PC-3 (cell line): ENCODE data around the gene UNC13D. TPM values are rescaled to one million over a fixed set of nuclear protein-coding genes. Genes with fewer than 3 reads are reported as not detected.

Experiments
- ATAC-seq: fragments of 200-7000 bp; cut with Tn5 transposase; 2 replicates; pipeline ENCODE4 v1.9.1; 2020; ENCODE audit warnings: mild to moderate bottlenecking, moderate library complexity
- BruUV-seq: library from RNA; stranded (reverse); fragments of 400-500 nt; replicated peaks from 2 replicates; lab custom pipeline; 2021; lab: Mats Ljungman, UMichigan
- CTCF ChIA-PET: fragments of 300-600 bp; sonication (Branson Sonifier 250); formaldehyde crosslinking; loops from one replicate; lab custom pipeline; 2022; ENCODE audit warnings: antibody characterized with exemption; lab: Charles Lee
- POLR2A ChIA-PET: fragments of 300-600 bp; sonication (Branson Sonifier 250); formaldehyde crosslinking; loops from one replicate; lab custom pipeline; 2022; ENCODE audit warnings: antibody characterized with exemption; ENCODE audit not compliant: unreplicated experiment; lab: Charles Lee
- DNase-seq: peaks from one replicate; pipeline ENCODE4 v3.0.0-alpha.2; 2015
- H2AFZ ChIP-seq: fragments of 300-600 bp; sonication (generic); 2 replicates; pipeline ENCODE4 v1.6.0; 2016; ENCODE audit warnings: antibody characterized with exemption, low read length
- H3F3A ChIP-seq: fragments of 300-600 bp; sonication (generic); one replicate; pipeline ENCODE4 v1.6.0; 2017; ENCODE audit warnings: antibody characterized with exemption, low read length, control low read depth, mild to moderate bottlenecking; ENCODE audit not compliant: unreplicated experiment
- H3K27ac ChIP-seq: fragments of 300-600 bp; sonication (generic); 2 replicates; pipeline ENCODE4 v1.5.1; 2016; ENCODE audit warnings: mild to moderate bottlenecking, low read length
- H3K27me3 ChIP-seq: fragments of 300-600 bp; sonication (generic); 2 replicates; pipeline ENCODE4 v1.6.1; 2016; ENCODE audit warnings: low read length, mixed read lengths
- H3K36me3 ChIP-seq: fragments of 300-600 bp; sonication (generic); 2 replicates; pipeline ENCODE4 v1.6.1; 2016; ENCODE audit warnings: low read depth, mixed run types, low read length, mixed read lengths
- H3K4me1 ChIP-seq: fragments of 300-600 bp; sonication (generic); 2 replicates; pipeline ENCODE4 v1.5.1; 2016; ENCODE audit warnings: low read length; ENCODE audit not compliant: insufficient read depth
- H3K4me2 ChIP-seq: fragments of 300-600 bp; sonication (generic); 2 replicates; pipeline ENCODE4 v1.6.0; 2016; ENCODE audit warnings: low read length
- H3K4me3 ChIP-seq: fragments of 300-600 bp; sonication (generic); 2 replicates; pipeline ENCODE4 v1.5.1; 2016; ENCODE audit warnings: mild to moderate bottlenecking, low read length, mixed read lengths
- H3K79me2 ChIP-seq: fragments of 300-600 bp; sonication (generic); 2 replicates; pipeline ENCODE4 v1.6.1; 2017; ENCODE audit warnings: low read length, mixed read lengths
- H3K9ac ChIP-seq: fragments of 300-600 bp; sonication (generic); 2 replicates; pipeline ENCODE4 v1.6.0; 2016; ENCODE audit warnings: mild to moderate bottlenecking, low read length
- H3K9me2 ChIP-seq: fragments of 300-600 bp; sonication (generic); replicated peaks from 2 replicates; pipeline ENCODE4 v1.6.1; 2016; ENCODE audit warnings: mixed run types, low read length, mixed read lengths
- H3K9me3 ChIP-seq: fragments of 300-600 bp; sonication (generic); 2 replicates; pipeline ENCODE4 v1.6.1; 2016; ENCODE audit warnings: low read length, mixed read lengths
- H4K20me1 ChIP-seq: fragments of 300-600 bp; sonication (generic); 2 replicates; pipeline ENCODE4 v1.6.1; 2016; ENCODE audit warnings: low read length, mixed read lengths
- CTCF ChIP-seq: fragments of 300-600 bp; sonication (generic); conservative IDR thresholded peaks from 2 replicates; pipeline ENCODE4 v1.5.1; 2017; ENCODE audit warnings: antibody characterized with exemption, low read depth, mild to moderate bottlenecking, low read length
- EZH2 ChIP-seq: fragments of 300-600 bp; sonication (generic); IDR thresholded peaks from one replicate; pipeline ENCODE4 v1.6.1; 2017; ENCODE audit warnings: antibody characterized with exemption, mild to moderate bottlenecking, low read length; ENCODE audit not compliant: unreplicated experiment
- EZH2phosphoT487 ChIP-seq: fragments of 300-600 bp; sonication (generic); IDR thresholded peaks from 2 replicates; pipeline ENCODE4 v1.6.1; 2018; ENCODE audit warnings: mild to moderate bottlenecking, antibody characterized with exemption, low read length, borderline replicate concordance
- intact Hi-C: fragments of 100-400 bp; cut with micrococcal nuclease; formaldehyde crosslinking; loops from 2 replicates; pipeline ENCODE4 v1.9.0; 2023
- total RNA-seq: library from RNA; depleted of rRNA; stranded (reverse); fragments of >200 nt; gene quantifications from 2 replicates; pipeline ENCODE4 v1.2.3, GENCODE V29; 2014

Gene UNC13D
- total RNA-seq, 1 experiment from 2014 or later, result 43.9 TPM

DNA sequence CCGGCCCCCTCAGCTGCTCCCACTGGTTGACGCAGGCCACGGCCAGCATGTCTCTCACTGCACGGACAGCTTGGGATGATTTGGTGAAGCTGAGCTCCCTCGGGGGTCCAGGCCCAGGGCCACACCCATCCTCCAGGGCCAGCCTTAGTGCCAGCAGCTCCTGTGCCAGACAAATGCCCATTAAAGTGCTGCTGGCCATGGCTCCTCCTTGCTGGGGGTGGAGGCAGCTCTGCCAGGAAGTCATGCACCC is 31.7 kb upstream of the UNC13D start:
- TF ChIP-seq CTCF (no peak), EZH2phosphoT487 (no peak), EZH2 (no peak)
- Histone ChIP-seq H3K9me2 (no peaks in the 10 kb centered on the region), H3K9ac (peak overlapping the region; percentile 87), H2AFZ (peak overlapping the region; percentile 58), H3K36me3 (peaks cover 3% of the 10 kb centered on the region; the same call in 1 of the 2 replicates), H3K9me3 (no peaks in the 10 kb centered on the region), H3K4me3 (peak overlapping the region; percentile 71), H3K4me1 (peaks cover 30% of the 10 kb centered on the region), H3K79me2 (peaks cover 23% of the 10 kb centered on the region), H3F3A (no peaks in the 10 kb centered on the region), H3K4me2 (peak overlapping the region; percentile 85), H4K20me1 (no peaks in the 10 kb centered on the region), H3K27me3 (no peaks in the 10 kb centered on the region), H3K27ac (peak overlapping the region; percentile 92)
- ChIA-PET CTCF (interaction anchor here (0.5 to 1.5 kb wide), 9 partner anchors 15 to 267 kb away, joined by 3 to 8 read pairs (median 5); partner anchors contain the start of genes GALK1, TRIM65 and WBP2), POLR2A (interaction anchor here (1.0 to 1.4 kb wide), 2 partner anchors 20 to 96 kb away, joined by 7 to 15 read pairs; partner anchors contain the start of gene WBP2)
- no TSS peak for BruUV-seq
- intact Hi-C loops, result no loop called here
- peak; percentile 34 for ATAC-seq
- no peak for DNase-seq

GRCh38 chr17:75875182-75875939 is 31.2 kb upstream of the UNC13D start:
- CTCF ChIA-PET, result interaction anchor here (0.5 to 1.5 kb wide), 10 partner anchors 15 to 670 kb away, joined by 3 to 8 read pairs (median 4); partner anchors contain the start of genes GALK1, TRIM65 and WBP2
- DNase-seq (no peak), ATAC-seq (no peak)
- H4K20me1 ChIP-seq, result no peaks in the 10 kb centered on the region
- peaks cover 23% of the 10 kb centered on the region for H3K79me2 ChIP-seq
- H3K4me1 ChIP-seq, result peaks cover 30% of the 10 kb centered on the region
- peaks cover 3% of the 10 kb centered on the region; the same call in 1 of the 2 replicates for H3K36me3 ChIP-seq
- no peak for TF ChIP-seq CTCF
- no peak for TF ChIP-seq EZH2phosphoT487
- no peak for TF ChIP-seq EZH2
- POLR2A ChIA-PET, result interaction anchor here (1.0 to 1.4 kb wide), 2 partner anchors 20 to 95 kb away, joined by 7 to 15 read pairs; partner anchors contain the start of gene WBP2
- H2AFZ ChIP-seq, result peak overlapping the region; percentile 58
- H3K4me3 ChIP-seq, result peak overlapping the region; percentile 71
- H3K27ac ChIP-seq, result peak overlapping the region; percentile 92
- H3F3A ChIP-seq, result no peaks in the 10 kb centered on the region
- no TSS peak for BruUV-seq
- peak overlapping the region; percentile 85 for H3K4me2 ChIP-seq
- no peaks in the 10 kb centered on the region for H3K9me2 ChIP-seq
- no peaks in the 10 kb centered on the region for H3K27me3 ChIP-seq
- no peaks in the 10 kb centered on the region for H3K9me3 ChIP-seq
- intact Hi-C loops, result no loop called here
- H3K9ac ChIP-seq, result peak overlapping the region; percentile 87
